Sciatic nerve (tissue), 2 donors: Measurements from ENCODE around the gene SGO2. TPM values are rescaled to one million over a fixed set of nuclear protein-coding genes. Genes with fewer than 3 reads are reported as not detected.
"Not testable (repeated sequence)": the region's sequence is repeated elsewhere in the genome, so short reads cannot be mapped to it uniquely, and the experiment has no call there.

Experiments
- ATAC-seq: fragments of 200-7000 bp; cut with Tn5 transposase; one replicate; pipeline ENCODE4 v1.9.1; 2020; ENCODE audit warnings: mild to moderate bottlenecking, moderate library complexity
- DNase-seq: peaks from one replicate; pipeline ENCODE4 v3.0.0-alpha.2; 2020; ENCODE audit warnings: low spot score
- intact Hi-C: fragments of 100-400 bp; cut with DNase I; formaldehyde crosslinking; loops from one replicate; pipeline ENCODE4 v1.14.2; 2022
- total RNA-seq: library from RNA; stranded (reverse); fragmentation: NEBNext Ultra II Directional; extraction: Animal tissue kit (Norgen Biotek cat#: 25700); gene quantifications from one replicate; pipeline ENCODE4 v1.2.1, GENCODE V29; 2021
- donor health status: DM: no; HTN: no; CAD: no.
- donor health status: DM: no; HTN: no; CAD: no.

Gene SGO2
- total RNA-seq, 1 donor from 2014 or later: 2.6 TPM

DNA sequence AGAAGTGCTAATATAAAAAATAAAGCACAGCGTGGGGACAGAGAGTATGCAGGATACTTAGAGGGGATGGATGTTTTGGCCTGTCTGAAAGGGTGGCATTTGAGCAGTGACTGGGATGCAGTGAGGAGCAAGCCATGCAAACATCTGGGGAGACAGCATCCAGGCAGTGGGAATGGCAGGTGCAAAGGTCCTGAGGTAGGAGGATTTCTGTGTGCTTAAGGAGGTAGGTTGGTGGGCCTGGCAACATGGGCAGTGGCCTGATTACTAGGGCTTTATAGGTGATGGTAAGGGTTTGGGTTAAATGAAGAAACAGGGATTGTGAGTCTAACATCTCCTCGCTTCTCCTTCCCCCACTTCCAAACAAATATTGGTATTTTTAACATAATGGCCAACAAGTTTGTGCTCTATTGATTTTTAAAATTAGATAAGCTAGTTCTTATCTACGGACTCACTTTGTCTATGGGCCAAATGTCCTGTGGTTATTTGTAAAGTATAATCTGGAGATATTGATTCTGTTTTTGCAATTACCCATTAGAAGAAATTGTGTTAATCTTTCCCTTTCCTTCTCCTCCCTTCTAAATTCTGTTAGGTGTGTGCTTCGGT, 62.2 kb downstream of the SGO2 start:
- ATAC-seq (no peak), DNase-seq (no peak)
- intact Hi-C loops: no loop called here

DNA sequence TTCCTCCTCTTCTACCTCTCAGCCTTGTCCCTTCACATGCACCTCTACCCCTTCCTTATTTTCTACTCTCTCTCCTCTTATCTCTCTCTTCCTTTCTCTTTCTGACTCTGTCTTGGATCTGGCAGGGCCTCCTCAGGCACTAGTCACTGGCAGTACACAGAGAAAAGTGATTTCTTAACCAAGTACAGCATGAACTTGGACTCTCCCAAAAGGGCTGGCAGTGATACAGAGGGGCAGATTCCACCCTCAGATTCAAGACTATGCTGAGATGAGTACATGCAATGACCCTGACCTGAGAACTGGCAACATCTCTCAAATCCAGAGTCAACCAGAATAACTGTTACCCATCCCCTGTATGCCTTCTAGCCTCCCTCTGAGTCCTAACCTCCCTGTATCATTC, 64.1 kb downstream of the SGO2 start:
- intact Hi-C loops: no loop called here
- DNase-seq: no peak
- ATAC-seq: peak; percentile 80

DNA sequence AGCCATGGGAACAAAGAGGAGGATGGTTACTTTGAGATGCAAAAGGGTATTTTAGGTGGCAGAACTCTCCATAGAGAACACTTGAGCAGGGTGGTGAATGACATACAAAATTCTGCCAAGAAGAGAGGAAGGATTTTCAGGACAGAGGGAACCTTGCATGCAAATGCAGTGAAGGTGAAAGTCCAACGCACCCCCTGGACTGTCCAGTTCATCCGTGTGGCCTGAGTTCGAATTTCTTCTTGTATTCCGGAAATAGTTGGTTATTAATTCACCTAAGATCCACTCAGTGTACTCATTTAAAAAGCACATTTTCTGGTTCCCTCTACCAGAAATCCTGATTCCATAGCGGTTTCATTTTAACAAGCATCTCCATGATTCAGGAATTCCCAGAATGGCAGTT, 65.3 kb downstream of the SGO2 start:
- intact Hi-C loops: no loop called here
- no peak for ATAC-seq
- DNase-seq: no peak

DNA sequence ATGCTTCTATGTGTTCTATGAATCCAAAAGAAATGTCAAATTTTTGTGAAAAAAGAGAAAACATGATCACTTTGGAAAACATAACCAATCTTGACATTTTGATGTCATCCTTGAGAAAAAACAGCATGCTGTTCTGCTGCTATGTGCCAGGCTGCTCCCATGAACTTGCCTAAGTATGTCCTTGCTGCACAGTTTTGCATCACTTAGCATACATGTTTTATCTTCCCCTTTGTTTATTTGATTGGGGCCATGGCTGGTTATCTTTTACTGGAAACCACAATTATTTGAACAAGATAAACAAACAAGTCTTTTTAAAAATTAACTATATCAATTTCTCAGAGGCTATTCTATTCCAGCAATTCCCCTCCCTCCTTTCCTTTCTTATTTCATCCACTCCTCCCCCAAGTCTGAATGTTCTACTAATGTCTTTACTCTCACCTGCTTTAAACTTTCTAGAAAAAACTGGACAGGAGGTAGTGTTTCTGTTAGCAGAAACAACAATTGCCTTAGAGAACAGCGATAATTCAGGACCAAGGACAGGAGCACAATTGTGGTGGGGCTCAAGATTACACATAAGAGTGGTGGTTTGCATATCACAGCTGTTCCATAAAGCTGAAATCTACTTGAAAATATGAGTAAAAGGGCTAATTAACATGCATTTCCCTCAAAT, 66.5 kb downstream of the SGO2 start:
- intact Hi-C loops: no loop called here
- DNase-seq (no peak), ATAC-seq (no peak)

DNA sequence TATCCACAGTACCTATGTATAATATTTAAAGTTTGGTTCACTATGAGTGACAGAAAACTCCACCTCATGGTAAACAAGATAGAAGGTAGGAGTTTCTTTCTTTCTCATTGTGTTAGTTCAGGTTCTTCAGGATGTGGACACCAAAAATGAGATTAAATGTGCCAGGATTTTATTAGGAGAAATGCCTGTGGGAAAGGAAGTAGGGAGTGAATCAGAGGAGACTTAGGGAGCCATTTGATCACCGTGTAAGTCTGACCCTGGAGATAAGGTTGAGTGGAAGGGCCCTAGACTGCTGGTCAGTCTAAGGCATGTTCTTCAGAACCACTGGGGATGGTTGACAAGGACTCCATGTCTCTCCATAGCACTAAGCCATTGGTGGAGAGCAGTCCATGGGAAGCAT, 67.9 kb downstream of the SGO2 start:
- ATAC-seq: no peak
- DNase-seq: no peak
- intact Hi-C loops: no loop called here

DNA sequence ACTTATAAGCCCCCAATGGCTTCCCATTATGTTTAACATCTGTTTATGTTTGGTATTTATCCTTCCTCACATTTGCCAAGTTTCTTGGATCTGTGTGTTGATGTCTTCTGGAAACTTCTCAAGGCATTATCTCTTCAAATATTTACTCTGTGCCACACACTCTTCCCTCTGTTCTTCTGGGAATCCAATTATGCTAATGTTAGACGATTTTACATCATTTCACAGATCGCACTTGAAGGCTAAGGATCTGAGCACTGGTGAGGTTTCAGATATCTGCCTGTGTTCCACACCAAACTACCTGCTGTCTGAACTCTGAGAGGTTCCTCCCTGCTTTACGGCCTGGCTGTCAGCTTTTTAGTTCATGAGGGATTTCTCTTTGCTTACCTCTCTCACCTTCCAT, 69.9 kb downstream of the SGO2 start:
- intact Hi-C loops: no loop called here
- no peak for DNase-seq
- no peak for ATAC-seq

DNA sequence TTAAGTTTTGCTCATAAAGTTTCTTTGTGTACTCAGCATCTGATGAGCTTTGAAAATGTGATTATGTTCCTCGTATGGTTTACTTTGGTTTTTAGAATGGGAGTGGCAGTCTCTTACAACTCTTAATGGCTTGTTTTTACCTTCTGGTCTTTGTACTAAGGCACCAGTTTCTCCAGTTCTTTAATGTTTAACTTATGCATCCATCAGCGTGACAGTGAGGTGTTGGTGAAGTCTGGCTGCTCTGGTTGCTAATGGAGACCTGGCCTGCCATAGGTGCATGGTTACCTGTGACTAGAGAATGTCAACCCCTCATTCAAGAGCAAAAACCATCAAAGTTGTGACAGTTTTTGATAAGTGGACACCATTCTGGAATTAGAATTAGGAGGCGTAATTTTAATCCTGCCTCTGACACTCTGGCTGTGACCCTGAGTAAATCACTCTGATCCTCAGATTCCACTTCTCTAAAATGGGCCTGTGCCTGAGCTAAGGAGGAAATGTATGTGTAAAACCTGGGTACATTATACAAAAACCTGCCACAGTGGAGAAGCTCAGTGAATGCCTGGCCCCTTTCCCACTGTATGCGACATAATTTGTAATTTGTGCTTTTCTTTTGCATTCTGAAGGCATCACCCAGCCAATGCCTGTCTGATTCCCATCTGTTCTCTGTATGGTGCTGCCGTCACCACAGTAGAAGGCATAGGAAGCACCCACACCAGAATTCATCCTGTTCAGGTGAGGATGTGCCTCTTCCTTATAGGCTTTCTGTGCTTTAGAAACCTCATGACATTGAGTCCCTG, 71.0 kb downstream of the SGO2 start:
- no peak for ATAC-seq
- no peak for DNase-seq
- intact Hi-C loops: no loop called here

DNA sequence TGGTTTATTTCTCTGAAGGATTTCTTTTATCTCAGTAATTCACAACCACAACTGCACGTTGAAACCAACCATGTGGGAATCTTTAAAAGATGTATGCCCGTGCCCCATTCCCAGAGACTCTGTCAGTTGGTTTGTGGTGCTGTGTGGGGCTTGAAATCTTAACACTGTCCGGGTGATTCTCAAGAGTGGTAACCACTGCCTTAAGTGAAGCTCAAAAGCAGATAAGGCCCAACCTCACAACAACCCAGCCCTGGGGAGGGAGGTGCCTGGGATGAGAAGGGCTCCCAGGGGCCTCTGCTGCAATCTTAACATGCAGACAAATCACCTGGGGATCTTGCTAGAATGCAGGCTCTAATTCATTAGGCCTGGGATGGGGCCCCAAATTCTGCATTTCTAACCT, 73.2 kb downstream of the SGO2 start:
- intact Hi-C loops: no loop called here
- DNase-seq (no peak), ATAC-seq (no peak)

DNA sequence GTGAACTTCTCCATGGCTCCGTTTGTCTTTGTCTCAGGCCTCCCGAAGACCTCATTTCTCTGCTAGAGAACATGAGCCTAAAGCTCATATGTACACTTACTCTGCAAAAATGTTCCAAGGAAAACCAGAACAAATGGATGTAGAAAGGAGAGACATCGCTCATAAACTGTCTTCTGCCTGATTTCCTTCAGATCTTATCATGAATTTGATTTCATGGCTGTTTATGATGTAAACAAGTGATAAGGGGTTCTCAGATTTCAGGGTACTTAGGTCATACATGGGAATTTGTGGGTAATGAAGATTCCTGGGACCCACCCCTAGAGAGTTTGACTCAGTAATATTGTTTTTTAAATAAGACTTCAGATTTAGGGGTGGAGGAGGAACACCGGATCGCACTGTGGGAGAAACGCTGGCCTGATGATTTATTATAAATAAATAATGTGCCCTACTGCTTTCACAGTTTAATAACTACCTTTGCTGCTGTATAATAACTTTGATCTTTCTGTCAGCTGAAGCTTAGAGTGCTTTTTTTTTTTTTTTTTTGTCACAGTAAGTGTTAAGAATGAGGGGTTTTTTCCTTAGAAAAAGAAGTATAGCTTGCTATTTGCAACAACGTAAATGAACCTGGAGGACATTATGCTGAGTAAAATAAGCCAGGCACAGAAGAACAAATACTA, 74.7 kb downstream of the SGO2 start:
- DNase-seq (no peak), ATAC-seq (no peak)
- intact Hi-C loops: no loop called here

DNA sequence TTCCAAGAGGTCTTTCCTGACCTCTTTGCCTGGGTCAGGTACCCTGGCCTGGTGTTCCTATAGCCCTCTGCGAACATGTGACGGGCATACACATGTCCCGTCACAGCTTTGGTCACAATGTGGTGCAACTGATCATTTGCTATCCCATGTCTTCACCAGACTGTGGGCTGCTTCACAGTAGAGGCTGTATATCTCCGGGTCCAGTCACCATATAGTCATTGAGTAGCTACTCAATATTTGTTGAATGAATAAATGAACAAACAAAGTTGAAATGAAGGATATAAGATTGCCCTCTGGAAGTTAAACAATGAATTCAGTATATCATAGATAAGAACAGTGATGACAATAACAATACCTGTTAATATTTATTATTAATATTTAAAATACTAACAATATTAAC, 76.6 kb downstream of the SGO2 start:
- DNase-seq (no peak), ATAC-seq (no peak)
- intact Hi-C loops: no loop called here

DNA sequence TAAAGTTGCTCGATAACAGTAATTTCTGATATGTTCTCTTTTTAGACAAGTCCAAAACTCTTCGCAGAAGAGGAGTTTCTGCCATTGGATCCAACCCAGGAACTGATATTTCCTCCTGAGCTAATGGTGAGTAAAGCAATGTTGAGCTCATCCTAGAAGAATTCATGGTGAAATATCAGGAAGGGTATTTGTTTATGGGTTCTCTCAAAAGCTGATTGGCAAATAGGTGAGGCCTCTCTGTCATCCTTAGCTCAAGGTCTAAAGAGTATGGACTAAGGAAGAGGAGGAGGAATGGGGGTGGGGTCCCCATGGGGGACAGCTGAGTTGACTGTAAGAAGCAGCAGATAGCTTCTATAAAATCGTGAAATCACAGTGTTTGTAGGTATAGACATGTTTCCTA, 78.0 kb downstream of the SGO2 start:
- DNase-seq (no peak), ATAC-seq (no peak)
- intact Hi-C loops: no loop called here

DNA sequence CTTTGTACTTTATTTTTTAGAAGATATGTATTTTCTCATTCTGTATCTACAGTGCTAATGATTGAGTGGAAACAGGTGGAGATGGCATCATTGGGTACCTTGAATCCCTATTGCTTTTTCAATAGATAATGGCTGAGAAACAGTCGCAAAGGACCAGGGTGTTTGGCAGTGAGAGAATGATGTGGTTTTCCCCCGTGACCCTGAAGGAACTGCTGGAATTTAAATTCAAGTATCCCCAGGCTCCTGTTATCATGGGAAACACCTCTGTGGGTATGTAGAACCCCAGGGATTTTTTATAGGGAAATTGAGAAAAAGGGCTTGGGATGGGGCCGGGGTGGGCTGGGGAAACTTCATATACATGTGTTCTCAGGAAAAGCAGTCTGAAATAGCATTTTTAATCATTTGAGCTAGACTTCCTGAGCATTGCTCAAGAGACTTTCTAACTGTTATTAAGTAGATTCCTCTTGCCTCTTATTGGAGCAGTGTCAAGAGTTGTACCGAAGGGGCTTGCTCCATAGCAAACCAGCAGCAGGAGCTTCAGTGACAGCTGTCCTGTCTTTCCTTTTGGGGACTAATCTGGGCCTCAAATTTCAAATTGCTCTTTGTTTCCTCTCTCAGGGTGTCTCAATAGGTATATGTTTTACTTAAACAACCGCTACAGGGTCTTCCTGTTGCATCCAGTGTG, 78.7 kb downstream of the SGO2 start:
- intact Hi-C loops: no loop called here
- ATAC-seq (no peak), DNase-seq (no peak)

DNA sequence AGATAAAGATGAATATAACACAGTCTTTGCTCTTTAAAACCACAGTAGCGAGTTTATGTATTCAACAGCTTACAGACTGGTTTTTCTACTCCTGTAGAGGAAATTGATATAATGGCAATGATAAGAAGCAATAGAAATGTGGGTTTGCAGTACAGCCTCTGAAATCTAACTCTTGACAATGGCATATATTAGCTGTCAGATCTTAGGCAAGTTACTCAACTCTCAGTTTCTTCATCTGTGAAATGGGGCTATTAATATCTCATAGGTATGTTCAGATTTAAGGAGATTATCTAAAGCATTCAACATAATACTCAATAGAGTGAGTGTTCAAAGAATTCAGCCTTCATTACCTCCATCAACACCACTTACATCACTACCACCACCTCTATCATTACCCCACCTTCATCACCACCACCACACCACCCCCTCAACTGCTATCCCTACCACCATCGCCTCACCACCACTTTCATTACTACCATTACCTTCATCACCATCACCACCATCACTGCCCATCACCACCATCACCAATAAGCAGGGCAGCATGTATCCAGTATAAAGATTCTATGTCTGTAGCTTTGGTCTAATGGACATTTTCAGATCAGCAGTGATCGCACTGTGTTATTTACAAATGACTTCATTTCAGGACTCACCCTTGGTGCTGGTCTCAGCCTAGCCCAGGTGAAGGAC, 82.5 kb downstream of the SGO2 start:
- DNase-seq (no peak), ATAC-seq (peak; percentile 13)
- intact Hi-C loops: no loop called here

DNA sequence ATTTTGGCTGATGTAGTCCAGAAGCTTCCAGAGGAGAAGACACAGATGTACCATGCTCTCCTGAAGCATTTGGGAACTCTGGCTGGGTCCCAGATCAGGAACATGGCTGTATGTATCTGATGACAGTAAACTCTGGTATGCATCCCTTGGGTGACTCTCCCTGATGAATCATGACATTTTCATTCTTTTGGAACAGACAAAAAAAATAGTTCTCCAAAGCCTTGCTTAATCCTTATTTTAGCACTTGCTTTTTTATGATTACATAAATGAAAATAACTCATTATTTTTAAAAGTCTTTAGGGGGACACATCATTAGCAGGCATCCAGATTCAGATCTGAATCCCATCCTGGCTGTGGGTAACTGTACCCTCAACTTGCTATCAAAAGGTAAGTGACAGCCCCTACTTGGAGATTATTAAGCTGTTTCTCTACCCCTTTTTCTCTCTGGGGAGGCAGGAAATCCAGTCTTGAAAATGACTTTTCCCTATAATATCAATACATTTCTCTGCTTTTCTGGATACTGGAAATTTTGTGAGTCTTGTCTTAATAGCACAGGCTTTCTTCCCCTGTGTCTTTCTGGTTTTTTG, 83.1 kb downstream of the SGO2 start:
- ATAC-seq (peak; percentile 64), DNase-seq (no peak)
- intact Hi-C loops: no loop called here

DNA sequence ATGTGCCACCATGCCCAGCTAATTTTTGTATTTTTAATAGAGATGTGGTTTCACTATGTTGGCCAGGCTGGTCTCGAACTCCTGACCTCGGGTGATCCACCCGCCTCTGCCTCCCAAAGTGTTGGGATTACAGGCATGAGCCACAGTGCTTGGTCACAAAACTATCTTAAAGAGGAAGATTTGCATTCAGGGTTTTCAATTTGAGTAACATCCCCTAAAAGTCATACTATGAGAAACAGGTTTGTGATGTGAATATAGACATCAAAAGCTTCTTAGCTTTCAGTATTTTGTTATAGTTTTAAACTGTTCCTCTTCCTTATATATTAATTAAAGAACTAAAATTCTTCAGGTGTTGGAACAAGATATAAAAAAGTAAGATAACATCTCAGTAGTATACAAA, 84.2 kb downstream of the SGO2 start:
- intact Hi-C loops, ATAC-seq, DNase-seq: not testable (repeated sequence)

DNA sequence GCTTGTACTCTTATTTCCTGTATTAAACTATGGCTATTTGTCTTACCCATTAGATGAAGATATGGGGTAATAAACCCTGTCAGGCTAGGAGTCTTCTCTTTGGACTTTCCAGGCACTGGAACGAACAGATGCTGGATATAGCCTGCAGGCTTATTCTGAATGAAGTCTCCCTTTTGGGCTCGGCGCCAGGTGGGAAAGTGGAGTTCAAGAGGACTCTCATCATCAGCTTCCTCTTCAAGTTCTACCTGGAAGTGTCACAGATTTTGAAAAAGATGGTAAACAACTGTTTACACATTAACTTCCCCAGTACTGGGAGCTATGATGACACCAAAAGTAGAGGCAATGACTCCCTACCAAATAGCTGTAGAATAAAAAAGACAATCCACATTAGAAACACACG, 87.7 kb downstream of the SGO2 start:
- intact Hi-C loops: no loop called here
- no peak for ATAC-seq
- DNase-seq: no peak

DNA sequence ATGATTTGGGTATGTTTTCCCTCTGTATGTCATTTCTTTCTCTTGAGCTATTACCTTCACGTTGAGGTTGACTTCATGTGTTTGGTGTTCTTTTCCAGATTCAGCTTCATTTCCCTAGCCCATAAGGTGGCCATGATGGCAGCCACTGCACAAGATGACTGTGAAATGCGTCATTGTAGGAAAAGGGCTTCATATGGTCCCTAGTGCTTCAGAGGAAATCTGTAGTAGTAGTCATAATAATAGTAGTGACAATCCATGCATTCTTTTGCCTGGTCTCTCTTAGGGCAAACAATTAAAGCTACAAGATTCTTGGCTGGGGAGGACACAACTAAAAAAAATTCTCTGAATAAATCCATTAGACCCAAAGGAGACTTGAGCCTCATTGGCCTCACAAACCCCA, 88.2 kb downstream of the SGO2 start:
- ATAC-seq: no peak
- DNase-seq: no peak
- intact Hi-C loops: no loop called here

DNA sequence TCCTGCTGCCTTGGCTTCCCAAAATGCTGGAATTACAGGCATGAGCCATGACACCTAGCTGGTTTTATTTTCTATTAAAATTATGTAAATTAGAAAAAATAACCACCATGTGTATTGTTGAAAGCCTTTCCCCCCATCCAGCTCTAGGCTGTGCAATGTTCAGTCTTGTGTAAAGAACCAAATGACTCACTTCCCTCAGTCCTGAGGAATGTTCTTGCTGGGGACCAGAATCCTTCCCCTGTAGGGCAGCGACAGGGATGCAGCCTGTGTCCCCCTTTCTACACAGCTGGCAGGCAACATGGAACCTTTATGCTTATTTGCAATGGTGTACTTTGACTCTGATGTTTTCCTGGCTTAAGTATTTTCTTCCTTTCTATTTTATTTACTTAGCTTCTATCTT, 89.2 kb downstream of the SGO2 start:
- no peak for DNase-seq
- intact Hi-C loops: no loop called here
- no peak for ATAC-seq

DNA sequence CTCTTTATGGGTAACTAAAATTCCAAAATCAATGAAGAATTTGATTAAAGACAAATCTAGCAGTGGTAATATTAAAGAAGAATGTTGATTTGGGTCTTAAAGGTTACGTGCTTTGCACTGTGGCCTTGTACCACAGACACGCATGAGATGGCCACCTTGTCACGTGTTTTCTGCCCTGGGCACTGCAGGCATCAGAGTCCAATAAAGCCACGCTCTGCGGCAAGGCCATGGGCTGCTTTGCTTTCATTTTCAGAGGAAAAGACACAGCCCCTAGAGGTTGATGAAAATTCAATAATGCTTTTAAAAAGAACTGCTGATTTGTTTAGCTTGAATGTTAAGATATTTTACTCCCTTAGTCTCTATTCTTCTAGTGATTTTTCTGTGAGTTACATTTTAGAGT, 90.2 kb downstream of the SGO2 start:
- intact Hi-C loops: no loop called here
- no peak for DNase-seq
- ATAC-seq: peak; percentile 58
